Measurements from ENCODE around the gene PHKB. TPM values are rescaled to one million over a fixed set of nuclear protein-coding genes. Genes with fewer than 3 reads are reported as not detected.

The PHKB gene
- total RNA-seq, 1 experiment from 2014 or later = 38.8 TPM

- no peaks in the 10 kb centered on the region for H3K79me1 ChIP-seq (ENCODE audit: insufficient read depth, low read depth, low read length, poor library complexity, severe bottlenecking)
- H2BK20ac ChIP-seq (ENCODE audit: low read depth, low read length, poor library complexity, severe bottlenecking) = no peak overlapping the region
- no peak overlapping the region for H2BK120ac ChIP-seq (ENCODE audit: low read depth, low read length, poor library complexity, severe bottlenecking)
- H3K4me1 ChIP-seq (ENCODE audit: insufficient read depth, low read length) = no peaks in the 10 kb centered on the region
- no peak overlapping the region for H2AFZ ChIP-seq (ENCODE audit: low read length)
- no peak overlapping the region for H3K23ac ChIP-seq (ENCODE audit: insufficient read length, low read depth, low read length)
- H3K27ac ChIP-seq (ENCODE audit: insufficient read length, low read depth, low read length) = no peak overlapping the region
- no peak overlapping the region for H3K9ac ChIP-seq (ENCODE audit: extremely low read depth, insufficient read length, low read length)
- no peak overlapping the region for H2BK12ac ChIP-seq (ENCODE audit: insufficient read length, low read depth, low read length)
- H3K9me3 ChIP-seq (ENCODE audit: control insufficient read depth, low read depth, low read length) = no peaks in the 10 kb centered on the region
- H4K91ac ChIP-seq (ENCODE audit: insufficient read length, low read depth, low read length) = no peak overlapping the region
- no peak overlapping the region for H3K14ac ChIP-seq (ENCODE audit: insufficient read depth, low read length)
- no peak for TF ChIP-seq CTCF (conservative IDR thresholded peaks at IDR 0.05)
- H3K56ac ChIP-seq (ENCODE audit: insufficient read length, low read depth, low read length) = no peak overlapping the region
- H3K27ac Mint-ChIP-seq = no peak overlapping the region
- peaks cover 0 to 5% (median 2%) of the 10 kb centered on the region in 3 experiments; a peak in 4 of 7 replicates for H3K36me3 Mint-ChIP-seq (ENCODE audit: insufficient read depth in 1 of 3, low read depth in 3 of 3)
- no peak for DNase-seq
- no peaks in the 10 kb centered on the region for H3K23me2 ChIP-seq (ENCODE audit: insufficient read length, low read depth, low read length, poor library complexity, severe bottlenecking)
- no peak overlapping the region for H2BK15ac ChIP-seq (ENCODE audit: low read depth, low read length)
- H4K5ac ChIP-seq (ENCODE audit: insufficient read length, low read depth, low read length) = no peak overlapping the region
- no peak overlapping the region for H3K4ac ChIP-seq (ENCODE audit: low read depth, low read length)
- H3T11ph ChIP-seq (ENCODE audit: low read length) = no peak overlapping the region
- H3K9me3 Mint-ChIP-seq = no peaks in the 10 kb centered on the region
- H3K4me3 Mint-ChIP-seq = no peak overlapping the region
- H2BK5ac ChIP-seq (ENCODE audit: insufficient read length, low read length) = no peak overlapping the region
- H3K27me3 ChIP-seq (ENCODE audit: insufficient read depth, low read length) = no peaks in the 10 kb centered on the region
- H4K8ac ChIP-seq (replicated peaks; ENCODE audit: insufficient read length, low read depth, low read length) = no peak overlapping the region
- no peak overlapping the region for H3K18ac ChIP-seq (ENCODE audit: insufficient read length, low read depth, low read length)
- H4K20me1 ChIP-seq (ENCODE audit: control insufficient read depth, insufficient read depth, insufficient read length) = no peaks in the 10 kb centered on the region
- peaks cover 4 to 6% of the 10 kb centered on the region in 2 experiments for H3K4me1 Mint-ChIP-seq
- H3K27me3 Mint-ChIP-seq (ENCODE audit: low read depth) = no peaks in the 10 kb centered on the region
- no CpG with 5 or more reads among the region's 3 CpGs for WGBS (ENCODE audit: extremely low coverage, insufficient read length, low lambda C conversion rate)
- no peaks in the 10 kb centered on the region for H3K79me2 ChIP-seq (ENCODE audit: insufficient read depth, low read length)
- no peak overlapping the region for H3K4me2 ChIP-seq (ENCODE audit: insufficient read depth, insufficient read length, low read length)
- no peak overlapping the region for H2AK5ac ChIP-seq (ENCODE audit: insufficient read length, low read length)
These were observed 179.5 kb downstream of the PHKB start for GRCh38 chr16:47640661-47641060.
